Measurements from ENCODE around the gene MAML3. TPM values are rescaled to one million over a fixed set of nuclear protein-coding genes. Genes with fewer than 3 reads are reported as not detected.
A peak's percentile ranks its signal among the peaks of the same experiment; 100 is the strongest.

The MAML3 gene
- total RNA-seq, 4 donors from 2014 or later = 2.4 to 50.5 (median 17.8) TPM

DNA sequence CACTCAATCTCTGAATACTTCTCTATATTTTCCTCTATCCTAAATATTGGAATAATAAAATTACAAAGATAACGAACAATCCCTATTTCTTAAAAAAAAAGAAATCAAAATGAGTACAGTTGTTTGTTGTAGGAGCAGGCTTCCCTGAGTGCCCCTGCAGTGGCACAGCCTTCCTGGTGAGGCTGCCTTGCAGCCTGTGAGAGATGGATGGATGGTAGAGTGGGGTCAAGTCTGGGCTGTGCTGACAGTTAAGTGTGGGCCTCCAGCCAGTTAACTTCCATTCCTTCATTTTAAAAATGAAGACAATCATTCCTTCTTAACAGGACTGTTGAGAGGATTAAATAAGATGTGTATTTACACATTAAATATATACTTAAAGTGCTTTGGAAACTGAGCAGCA lies 351.5 kb downstream of the MAML3 start:
- TF ChIP-seq POLR2A (IDR thresholded peaks at IDR 0.05) = no peak
- TF ChIP-seq, protein P1, sequence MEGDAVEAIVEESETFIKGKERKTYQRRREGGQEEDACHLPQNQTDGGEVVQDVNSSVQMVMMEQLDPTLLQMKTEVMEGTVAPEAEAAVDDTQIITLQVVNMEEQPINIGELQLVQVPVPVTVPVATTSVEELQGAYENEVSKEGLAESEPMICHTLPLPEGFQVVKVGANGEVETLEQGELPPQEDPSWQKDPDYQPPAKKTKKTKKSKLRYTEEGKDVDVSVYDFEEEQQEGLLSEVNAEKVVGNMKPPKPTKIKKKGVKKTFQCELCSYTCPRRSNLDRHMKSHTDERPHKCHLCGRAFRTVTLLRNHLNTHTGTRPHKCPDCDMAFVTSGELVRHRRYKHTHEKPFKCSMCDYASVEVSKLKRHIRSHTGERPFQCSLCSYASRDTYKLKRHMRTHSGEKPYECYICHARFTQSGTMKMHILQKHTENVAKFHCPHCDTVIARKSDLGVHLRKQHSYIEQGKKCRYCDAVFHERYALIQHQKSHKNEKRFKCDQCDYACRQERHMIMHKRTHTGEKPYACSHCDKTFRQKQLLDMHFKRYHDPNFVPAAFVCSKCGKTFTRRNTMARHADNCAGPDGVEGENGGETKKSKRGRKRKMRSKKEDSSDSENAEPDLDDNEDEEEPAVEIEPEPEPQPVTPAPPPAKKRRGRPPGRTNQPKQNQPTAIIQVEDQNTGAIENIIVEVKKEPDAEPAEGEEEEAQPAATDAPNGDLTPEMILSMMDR (IDR thresholded peaks at IDR 0.05) = no peak
- Histone ChIP-seq H3K4me1 (no peaks in the 10 kb centered on the region), H3K4me3 (no peak overlapping the region), H3K27ac (no peak overlapping the region), H3K36me3 (no peaks in the 10 kb centered on the region), H3K9me3 (no peaks in the 10 kb centered on the region), H3K27me3 (no peaks in the 10 kb centered on the region)
- intact Hi-C loops (cut with DNase I; ENCODE audit: low total_unique reads) = no loop called here
- no peak for DNase-seq

DNA sequence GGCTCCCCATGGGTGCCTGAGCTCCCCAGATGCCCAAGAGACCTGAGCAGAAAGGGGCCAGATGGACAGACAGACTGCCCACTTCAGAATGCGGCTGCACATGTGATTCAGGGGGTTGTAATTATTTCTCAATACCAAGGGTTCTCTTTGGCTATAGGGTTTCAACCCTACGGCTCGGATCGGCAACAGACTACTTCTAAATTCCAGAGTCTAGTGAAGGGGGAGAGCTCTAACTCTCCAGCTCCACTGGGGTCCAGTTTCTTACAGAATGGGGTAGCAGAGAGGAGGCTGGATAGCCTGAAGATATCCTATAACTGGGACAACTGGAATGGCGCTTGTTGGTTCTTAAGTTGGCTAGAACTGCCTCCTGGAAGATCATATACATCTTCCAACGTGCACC lies 352.1 kb downstream of the MAML3 start:
- no peak for TF ChIP-seq POLR2A (IDR thresholded peaks at IDR 0.05)
- TF ChIP-seq, protein P1 (IDR thresholded peaks at IDR 0.05) = no peak
- Histone ChIP-seq H3K36me3 (no peaks in the 10 kb centered on the region), H3K9me3 (no peaks in the 10 kb centered on the region), H3K27me3 (no peaks in the 10 kb centered on the region), H3K4me3 (no peak overlapping the region), H3K27ac (no peak overlapping the region), H3K4me1 (no peaks in the 10 kb centered on the region)
- no peak for DNase-seq
- intact Hi-C loops (cut with DNase I; ENCODE audit: low total_unique reads) = no loop called here

DNA sequence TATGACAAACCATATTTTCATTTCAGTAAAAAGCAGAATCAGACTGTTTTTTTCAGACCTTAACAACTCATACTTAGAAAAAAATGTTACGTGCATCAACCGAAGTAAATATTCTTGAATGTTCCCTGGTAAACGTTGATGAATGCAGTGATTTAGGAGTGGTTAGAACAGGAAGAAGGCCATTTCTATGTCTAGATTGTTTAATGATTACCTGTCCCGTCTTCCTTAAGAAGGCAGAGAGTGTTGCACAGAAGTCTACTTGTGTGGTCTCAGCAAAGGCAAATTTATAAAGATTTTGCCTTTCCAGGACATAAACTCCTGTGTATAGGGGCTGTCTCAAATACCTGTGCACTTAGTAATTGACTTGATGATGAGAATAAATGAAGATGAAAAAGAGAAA lies 353.9 kb downstream of the MAML3 start:
- Histone ChIP-seq H3K9me3 (no peaks in the 10 kb centered on the region), H3K4me3 (no peak overlapping the region), H3K36me3 (no peaks in the 10 kb centered on the region), H3K27me3 (no peaks in the 10 kb centered on the region), H3K27ac (peak overlapping the region; percentile 38 to 41), H3K4me1 (no peaks in the 10 kb centered on the region)
- TF ChIP-seq POLR2A (IDR thresholded peaks at IDR 0.05) = no peak
- TF ChIP-seq, protein P1 (IDR thresholded peaks at IDR 0.05) = no peak
- DNase-seq = no peak
- intact Hi-C loops (cut with DNase I; ENCODE audit: low total_unique reads) = no loop called here

DNA sequence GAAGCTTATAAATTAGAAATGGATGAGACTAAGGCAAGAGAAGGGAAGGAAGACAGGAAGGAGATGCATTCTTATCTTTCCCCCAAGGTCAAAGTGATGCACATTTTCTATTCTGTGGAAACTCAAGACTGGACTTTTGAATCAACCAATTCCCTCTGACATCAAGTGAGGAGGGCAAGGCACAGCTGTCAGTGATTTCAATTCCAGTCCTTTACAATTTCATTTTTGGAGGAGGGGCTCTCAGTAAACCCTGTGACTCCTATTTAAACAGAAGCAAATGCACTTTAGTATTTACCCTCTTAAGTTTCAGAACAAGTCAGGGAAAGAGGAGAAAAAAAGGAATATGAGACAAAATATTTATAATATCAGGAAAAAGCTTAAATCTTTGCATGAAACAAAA lies 354.4 kb downstream of the MAML3 start:
- no peaks in the 10 kb centered on the region for H3K9me3 ChIP-seq
- H3K27me3 ChIP-seq = no peaks in the 10 kb centered on the region
- TF ChIP-seq, protein P1 (IDR thresholded peaks at IDR 0.05) = no peak
- TF ChIP-seq POLR2A (IDR thresholded peaks at IDR 0.05) = no peak
- peak overlapping the region in 1 of 2 donors; percentile 41 for H3K27ac ChIP-seq
- intact Hi-C loops (cut with DNase I; ENCODE audit: low total_unique reads) = no loop called here
- H3K36me3 ChIP-seq = no peaks in the 10 kb centered on the region
- H3K4me1 ChIP-seq = peaks cover 0 to 3% of the 10 kb centered on the region in 2 donors
- DNase-seq = no peak
- no peak overlapping the region for H3K4me3 ChIP-seq

DNA sequence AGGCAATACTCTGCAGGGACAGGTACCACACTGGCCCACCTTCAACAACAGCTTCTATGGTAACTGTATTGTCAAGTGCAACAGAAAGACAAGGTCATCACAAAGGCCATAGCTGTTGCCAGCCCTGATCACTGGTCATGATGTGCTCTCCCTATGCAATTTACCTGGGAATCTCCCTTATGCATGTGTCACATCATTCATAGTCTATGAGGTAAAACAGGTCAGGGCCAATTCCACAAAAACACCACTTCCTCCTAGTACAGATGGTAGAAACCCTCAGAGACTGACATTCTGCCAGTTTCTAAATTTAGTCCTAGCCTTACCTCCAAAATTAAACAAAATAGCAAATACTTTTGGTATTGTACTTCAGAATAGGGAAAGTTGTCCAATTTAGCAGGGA lies 355.5 kb downstream of the MAML3 start:
- intact Hi-C loops (cut with DNase I; ENCODE audit: low total_unique reads) = no loop called here
- TF ChIP-seq POLR2A (IDR thresholded peaks at IDR 0.05) = no peak
- TF ChIP-seq, protein P1 (IDR thresholded peaks at IDR 0.05) = no peak
- no peak overlapping the region for H3K27ac ChIP-seq
- no peaks in the 10 kb centered on the region for H3K36me3 ChIP-seq
- H3K9me3 ChIP-seq = no peaks in the 10 kb centered on the region
- H3K4me1 ChIP-seq = peaks cover 0 to 13% of the 10 kb centered on the region in 2 donors
- DNase-seq = no peak
- H3K4me3 ChIP-seq = no peak overlapping the region
- H3K27me3 ChIP-seq = no peaks in the 10 kb centered on the region

Measured in uterus (tissue), 4 donors.